Glomerular endothelial cell (primary cell): ENCODE measurements around the gene NCKAP5. TPM values are rescaled to one million over a fixed set of nuclear protein-coding genes. Genes with fewer than 3 reads are reported as not detected.

Experiments used
- DNase-seq: peaks from one replicate; pipeline ENCODE4 v3.0.0-alpha.2; 2011; ENCODE audit warnings: low read depth, low spot score; ENCODE audit errors: extremely low read depth
- total RNA-seq: library from RNA; depleted of rRNA; stranded (reverse); fragments of >200 nt; gene quantifications from 2 replicates; pipeline ENCODE4 v1.2.3, GENCODE V29; 2015

The NCKAP5 gene
- total RNA-seq, 1 donor from 2014 or later, result 6.8 TPM

- DNase-seq, result no peak
Measured at GRCh38 chr2:133409581-133410285, 158.5 kb downstream of the NCKAP5 start.

GRCh38 chr2:133408671-133409070 is 159.6 kb downstream of the NCKAP5 start:
- DNase-seq, result no peak

- DNase-seq, result no peak
Measured at GRCh38 chr2:133407341-133407740, 160.9 kb downstream of the NCKAP5 start.

- DNase-seq, result no peak
Measured at GRCh38 chr2:133405252-133405651, 163.0 kb downstream of the NCKAP5 start.

GRCh38 chr2:133400411-133400810 is 167.9 kb downstream of the NCKAP5 start:
- DNase-seq, result no peak

- DNase-seq, result no peak
Measured at GRCh38 chr2:133393895-133394294, 174.4 kb downstream of the NCKAP5 start.

GRCh38 chr2:133390156-133390555 is 178.1 kb downstream of the NCKAP5 start:
- no peak for DNase-seq

GRCh38 chr2:133389569-133389968 is 178.7 kb downstream of the NCKAP5 start:
- DNase-seq, result no peak

- DNase-seq, result no peak
Measured at GRCh38 chr2:133382566-133382965, 185.7 kb downstream of the NCKAP5 start.

- no peak for DNase-seq
Measured at GRCh38 chr2:133380991-133381390, 187.3 kb downstream of the NCKAP5 start.

- DNase-seq, result no peak
Measured at GRCh38 chr2:133378928-133379549, 189.2 kb downstream of the NCKAP5 start.

- DNase-seq, result no peak
Measured at GRCh38 chr2:133378386-133378785, 189.9 kb downstream of the NCKAP5 start.

GRCh38 chr2:133377599-133377998 is 190.7 kb downstream of the NCKAP5 start:
- DNase-seq, result no peak

- DNase-seq, result no peak
Measured at GRCh38 chr2:133377021-133377481, 191.2 kb downstream of the NCKAP5 start.

- no peak for DNase-seq
Measured at GRCh38 chr2:133374781-133375180, 193.5 kb downstream of the NCKAP5 start.

GRCh38 chr2:133371286-133371685 is 197.0 kb downstream of the NCKAP5 start:
- DNase-seq, result no peak

GRCh38 chr2:133369901-133370658 is 198.2 kb downstream of the NCKAP5 start:
- DNase-seq, result no peak

GRCh38 chr2:133365117-133365516 is 203.1 kb downstream of the NCKAP5 start:
- no peak for DNase-seq

- DNase-seq, result no peak
Measured at GRCh38 chr2:133364636-133365035, 203.6 kb downstream of the NCKAP5 start.

GRCh38 chr2:133363884-133364283 is 204.4 kb downstream of the NCKAP5 start:
- no peak for DNase-seq

GRCh38 chr2:133362061-133362476 is 206.2 kb downstream of the NCKAP5 start:
- DNase-seq, result no peak

- no peak for DNase-seq
Measured at GRCh38 chr2:133360882-133361281, 207.4 kb downstream of the NCKAP5 start.
